Thymus (tissue), 11 donors: Measurements from ENCODE around the gene SUV39H1. TPM values are rescaled to one million over a fixed set of nuclear protein-coding genes. Genes with fewer than 3 reads are reported as not detected.
"Not testable (repeated sequence)": the region's sequence is repeated elsewhere in the genome, so short reads cannot be mapped to it uniquely, and the experiment has no call there.

Experiments used
- DNase-seq, 9 donors: peaks; one replicate each; pipeline ENCODE4 v3.0.0-alpha.2; 2013; ENCODE audit warnings: low spot score in 9 of 9, low read depth in 6 of 9, missing footprints in 1 of 9
- H3K27ac ChIP-seq, 2 donors: one replicate each; pipeline ENCODE4 v1.5.1; 2013; ENCODE audit warnings: control low read depth in 1 of 2, low read depth in 1 of 2, low read length in 1 of 2, mild to moderate bottlenecking in 1 of 2, moderate library complexity in 1 of 2
- H3K27me3 ChIP-seq, 2 donors: one replicate each; pipeline ENCODE4 v1.5.1; 2013; ENCODE audit warnings: low read length in 1 of 2; ENCODE audit not compliant: control insufficient read depth in 2 of 2, insufficient read depth in 1 of 2
- H3K36me3 ChIP-seq, 2 donors: one replicate each; pipeline ENCODE4 v1.5.1; 2013; ENCODE audit warnings: low read length in 1 of 2, mild to moderate bottlenecking in 1 of 2, moderate library complexity in 1 of 2; ENCODE audit not compliant: control insufficient read depth in 2 of 2, insufficient read depth in 2 of 2
- H3K4me1 ChIP-seq, 2 donors: one replicate each; pipeline ENCODE4 v1.5.1; 2013; ENCODE audit warnings: low read length in 2 of 2; ENCODE audit not compliant: control insufficient read depth in 2 of 2, insufficient read depth in 2 of 2
- H3K4me3 ChIP-seq, 2 donors: one replicate each; pipeline ENCODE4 v1.5.1; 2013; ENCODE audit warnings: low read length in 2 of 2, control low read depth in 1 of 2, mild to moderate bottlenecking in 1 of 2
- H3K9me3 ChIP-seq, 2 donors: one replicate each; pipeline ENCODE4 v1.5.1; 2013; ENCODE audit warnings: low read length in 1 of 2, mild to moderate bottlenecking in 1 of 2; ENCODE audit not compliant: control insufficient read depth in 2 of 2, insufficient read depth in 1 of 2
- WGBS: extraction: QIAGEN DNeasy Blood & Tissue Kit; methylation state at CpG from one replicate; pipeline ENCODE4 v1.1.7; 2013; 5-methylcytosine and 5-hydroxymethylcytosine counted together
- polyA plus RNA-seq: library from polyadenylated mRNA; stranded (reverse); fragments of 200-250 nt; gene quantifications from one replicate; pipeline ENCODE4 v1.2.3, GENCODE V29; 2013
- total RNA-seq: library from RNA; stranded (reverse); fragments of 120-200 nt; gene quantifications from one replicate; pipeline ENCODE4 v1.2.4, GENCODE V29; 2013
- donor health status: healthy.

SUV39H1 gene
- total and polyA plus RNA-seq, 2 donors: 5.0 to 7.6 TPM

DNA sequence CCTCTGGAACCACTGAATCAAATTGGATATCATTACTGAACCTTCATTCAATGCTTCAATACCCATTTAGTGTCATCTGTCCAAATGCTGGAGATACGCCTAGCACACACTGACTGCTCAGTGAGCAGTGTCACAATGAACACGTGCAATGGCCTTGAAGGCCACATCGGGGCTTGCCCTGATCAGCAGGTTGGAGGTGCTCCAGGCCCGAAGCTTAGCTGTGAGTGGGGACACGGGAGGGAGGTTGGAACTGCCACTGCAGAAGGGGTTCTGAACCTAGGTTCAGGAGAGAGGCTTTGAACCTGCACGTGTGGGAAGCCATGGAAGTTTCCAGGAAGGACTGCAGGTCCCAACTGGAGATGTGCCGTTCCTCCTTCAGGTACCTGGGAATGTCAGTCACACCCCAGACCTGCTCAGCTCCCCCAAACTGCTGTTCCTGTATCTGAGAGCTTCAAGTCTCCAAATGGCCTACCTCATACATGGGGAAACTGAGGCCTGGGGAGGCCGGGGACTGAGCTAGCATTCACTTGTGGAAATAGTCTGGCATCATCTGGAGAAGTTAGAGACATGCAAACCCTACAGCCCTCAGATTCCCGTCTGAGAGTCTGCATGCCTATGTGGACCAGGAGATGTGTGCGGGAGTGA is 14.9 kb upstream of the SUV39H1 start:
- no peak overlapping the region for H3K4me3 ChIP-seq
- H3K9me3 ChIP-seq: peaks cover 0 to 2% of the 10 kb centered on the region in 2 donors
- peaks cover 12 to 19% of the 10 kb centered on the region in 2 donors for H3K4me1 ChIP-seq
- no peak overlapping the region for H3K27ac ChIP-seq
- H3K27me3 ChIP-seq: no peaks in the 10 kb centered on the region
- whole genome bisulfite sequencing: 97% methylated on average over 10 of the region's 10 CpGs
- no peak for DNase-seq
- H3K36me3 ChIP-seq: peaks cover 7 to 14% of the 10 kb centered on the region in 2 donors

DNA sequence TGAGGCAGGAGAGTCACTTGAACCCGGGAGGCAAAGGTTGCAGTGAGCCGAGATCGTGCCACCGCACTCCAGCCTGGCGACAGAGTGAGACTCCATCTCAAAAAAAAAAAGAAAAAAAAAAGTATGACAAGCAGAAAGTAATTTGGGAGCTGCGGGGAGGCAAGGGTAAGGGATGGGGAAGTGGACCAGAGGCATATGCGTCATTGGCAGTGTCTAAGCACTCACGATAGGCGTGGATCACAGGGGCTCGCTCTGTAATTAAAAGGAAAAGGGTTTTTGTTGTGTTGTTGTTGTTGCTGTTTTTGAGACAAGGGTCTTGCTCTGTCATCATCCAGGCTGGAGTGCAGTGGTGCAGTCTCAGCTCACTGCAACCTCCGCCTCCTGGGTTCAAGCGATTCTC is 13.7 kb upstream of the SUV39H1 start:
- H3K4me3 ChIP-seq, DNase-seq, H3K27me3 ChIP-seq, H3K9me3 ChIP-seq: not testable (repeated sequence)
- Histone ChIP-seq H3K27ac (peak overlapping the region in 1 of 2 donors; percentile 52), H3K4me1 (peaks cover 7 to 16% of the 10 kb centered on the region in 2 donors), H3K36me3 (peaks cover 13 to 19% of the 10 kb centered on the region in 2 donors)
- 96% methylated on average over 12 of the region's 12 CpGs for whole genome bisulfite sequencing

DNA sequence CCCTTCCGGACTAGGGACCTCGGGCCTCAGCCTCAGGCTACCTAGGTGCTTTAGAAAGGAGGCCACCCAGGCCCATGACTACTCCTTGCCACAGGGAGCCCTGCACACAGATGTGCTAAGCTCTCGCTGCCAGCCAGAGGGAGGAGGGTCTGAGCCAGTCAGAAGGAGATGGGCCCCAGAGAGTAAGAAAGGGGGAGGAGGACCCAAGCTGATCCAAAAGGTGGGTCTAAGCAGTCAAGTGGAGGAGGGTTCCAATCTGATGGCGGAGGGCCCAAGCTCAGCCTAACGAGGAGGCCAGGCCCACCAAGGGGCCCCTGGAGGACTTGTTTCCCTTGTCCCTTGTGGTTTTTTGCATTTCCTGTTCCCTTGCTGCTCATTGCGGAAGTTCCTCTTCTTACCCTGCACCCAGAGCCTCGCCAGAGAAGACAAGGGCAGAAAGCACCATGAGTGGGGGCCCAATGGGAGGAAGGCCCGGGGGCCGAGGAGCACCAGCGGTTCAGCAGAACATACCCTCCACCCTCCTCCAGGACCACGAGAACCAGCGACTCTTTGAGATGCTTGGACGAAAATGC is 13.0 kb upstream of the SUV39H1 start, which contains the start of gene WAS:
WAS (plus strand) TSS at position 389 of the 572 bp plus-strand sequence; CDS start at position 444, 55 bp downstream.
- 14% methylated on average over 13 of the region's 13 CpGs for WGBS
- Histone ChIP-seq H3K4me3 (peak within 1 kb of the TSS; percentile 58 to 70), H3K36me3 (peaks cover 20 to 24% of the 10 kb centered on the region in 2 donors), H3K27ac (peak within 1 kb of the TSS; percentile 69 to 79), H3K4me1 (peaks cover 7 to 16% of the 10 kb centered on the region in 2 donors), H3K27me3 (no peaks in the 10 kb centered on the region), H3K9me3 (peaks cover 0 to 2% of the 10 kb centered on the region in 2 donors)
- peak in 8 of 9 donors; percentile 34 to 84 (median 52) for DNase-seq

DNA sequence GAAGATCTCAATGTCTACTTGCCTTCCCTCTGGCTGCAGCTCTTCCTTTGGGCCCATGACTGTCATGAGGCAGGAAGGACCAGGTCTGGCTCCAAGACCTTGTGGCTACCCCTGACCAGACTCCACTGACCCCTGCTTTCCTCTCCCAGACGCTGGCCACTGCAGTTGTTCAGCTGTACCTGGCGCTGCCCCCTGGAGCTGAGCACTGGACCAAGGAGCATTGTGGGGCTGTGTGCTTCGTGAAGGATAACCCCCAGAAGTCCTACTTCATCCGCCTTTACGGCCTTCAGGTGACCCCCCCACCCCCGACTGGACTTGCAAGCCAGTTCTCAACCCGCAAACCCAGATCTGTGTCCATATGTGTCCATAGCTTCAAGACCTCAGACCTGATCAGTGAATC is 12.4 kb upstream of the SUV39H1 start:
- Histone ChIP-seq H3K4me1 (peaks cover 7 to 16% of the 10 kb centered on the region in 2 donors), H3K4me3 (peak overlapping the region; percentile 58 to 70), H3K36me3 (peaks cover 26 to 27% of the 10 kb centered on the region in 2 donors), H3K27ac (peak overlapping the region; percentile 69 to 79), H3K9me3 (peaks cover 0 to 2% of the 10 kb centered on the region in 2 donors), H3K27me3 (no peaks in the 10 kb centered on the region)
- no peak for DNase-seq
- WGBS: 60% methylated on average over 7 of the region's 7 CpGs

DNA sequence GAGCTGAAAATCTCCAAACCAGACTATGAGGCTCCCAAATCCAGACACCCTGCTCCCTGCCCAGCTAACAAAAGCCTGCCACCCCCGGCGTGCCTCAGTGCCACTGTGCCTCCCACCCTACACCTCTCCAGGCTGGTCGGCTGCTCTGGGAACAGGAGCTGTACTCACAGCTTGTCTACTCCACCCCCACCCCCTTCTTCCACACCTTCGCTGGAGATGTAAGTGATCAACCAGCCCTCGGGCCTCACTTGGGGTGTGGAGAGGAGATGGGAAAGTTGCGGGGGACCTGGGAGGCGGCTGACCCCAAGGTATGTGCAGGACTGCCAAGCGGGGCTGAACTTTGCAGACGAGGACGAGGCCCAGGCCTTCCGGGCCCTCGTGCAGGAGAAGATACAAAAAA is 11.1 kb upstream of the SUV39H1 start:
- WGBS: 96% methylated on average over 12 of the region's 12 CpGs
- peaks cover 7 to 16% of the 10 kb centered on the region in 2 donors for H3K4me1 ChIP-seq
- no peak for DNase-seq
- no peak overlapping the region for H3K4me3 ChIP-seq
- no peak overlapping the region for H3K27ac ChIP-seq
- peaks cover 28 to 33% of the 10 kb centered on the region in 2 donors for H3K36me3 ChIP-seq
- no peaks in the 10 kb centered on the region for H3K27me3 ChIP-seq
- peaks cover 0 to 2% of the 10 kb centered on the region in 2 donors for H3K9me3 ChIP-seq

DNA sequence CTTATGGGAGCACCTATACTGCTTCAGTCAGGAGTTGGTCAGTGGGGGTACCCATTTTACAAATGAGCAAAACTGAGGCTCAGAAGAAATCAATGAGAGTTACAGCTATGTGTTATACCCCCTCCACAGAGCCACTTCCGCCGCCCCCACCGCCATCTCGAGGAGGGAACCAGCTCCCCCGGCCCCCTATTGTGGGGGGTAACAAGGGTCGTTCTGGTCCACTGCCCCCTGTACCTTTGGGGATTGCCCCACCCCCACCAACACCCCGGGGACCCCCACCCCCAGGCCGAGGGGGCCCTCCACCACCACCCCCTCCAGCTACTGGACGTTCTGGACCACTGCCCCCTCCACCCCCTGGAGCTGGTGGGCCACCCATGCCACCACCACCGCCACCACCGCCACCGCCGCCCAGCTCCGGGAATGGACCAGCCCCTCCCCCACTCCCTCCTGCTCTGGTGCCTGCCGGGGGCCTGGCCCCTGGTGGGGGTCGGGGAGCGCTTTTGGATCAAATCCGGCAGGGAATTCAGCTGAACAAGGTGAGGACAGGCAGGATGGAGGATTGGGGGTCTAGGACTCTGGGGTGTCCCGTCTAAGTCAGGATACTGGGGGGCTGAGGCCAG is 7.9 kb upstream of the SUV39H1 start:
- no peak overlapping the region for H3K4me3 ChIP-seq
- peaks cover 0 to 2% of the 10 kb centered on the region in 2 donors for H3K9me3 ChIP-seq
- H3K36me3 ChIP-seq: peaks cover 28 to 33% of the 10 kb centered on the region in 2 donors
- H3K27ac ChIP-seq: no peak overlapping the region
- no peaks in the 10 kb centered on the region for H3K27me3 ChIP-seq
- no peak for DNase-seq
- 95% methylated on average over 19 of the region's 19 CpGs for WGBS
- H3K4me1 ChIP-seq: peaks cover 3 to 7% of the 10 kb centered on the region in 2 donors

DNA sequence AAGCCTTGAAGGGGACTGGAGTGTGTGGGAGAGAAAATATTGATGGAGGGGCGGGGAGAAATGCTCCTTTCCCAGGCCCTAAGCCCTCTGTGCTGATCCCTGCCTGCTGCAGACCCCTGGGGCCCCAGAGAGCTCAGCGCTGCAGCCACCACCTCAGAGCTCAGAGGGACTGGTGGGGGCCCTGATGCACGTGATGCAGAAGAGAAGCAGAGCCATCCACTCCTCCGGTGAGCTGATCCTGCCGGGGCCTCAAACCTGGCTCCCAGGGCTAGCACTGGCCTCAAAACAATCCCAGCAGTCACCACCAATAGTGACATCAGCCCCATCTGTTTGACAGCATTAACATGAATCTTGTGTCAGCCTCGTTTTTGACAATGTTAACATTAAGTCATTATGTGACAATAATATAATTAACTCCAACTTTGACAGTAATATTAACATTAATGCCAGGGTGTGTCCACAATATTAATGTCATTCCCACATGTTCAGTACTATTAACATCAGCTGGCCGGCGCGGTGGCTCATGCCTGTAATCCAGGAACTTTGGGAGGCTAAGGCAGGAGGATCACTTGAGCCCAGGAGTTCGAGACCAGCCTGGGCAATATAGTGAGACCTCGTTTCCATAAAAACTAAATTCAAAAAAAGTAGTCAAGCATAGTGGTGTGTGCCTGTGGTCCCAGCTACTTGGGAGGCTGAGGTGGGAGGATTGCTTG is 7.2 kb upstream of the SUV39H1 start:
- 90% methylated on average over 11 of the region's 11 CpGs for WGBS
- Histone ChIP-seq H3K4me1 (peaks cover 3 to 7% of the 10 kb centered on the region in 2 donors), H3K27ac (no peak overlapping the region), H3K9me3 (peaks cover 0 to 2% of the 10 kb centered on the region in 2 donors), H3K4me3 (no peak overlapping the region), H3K36me3 (peaks cover 28 to 33% of the 10 kb centered on the region in 2 donors), H3K27me3 (no peaks in the 10 kb centered on the region)
- DNase-seq: no peak

DNA sequence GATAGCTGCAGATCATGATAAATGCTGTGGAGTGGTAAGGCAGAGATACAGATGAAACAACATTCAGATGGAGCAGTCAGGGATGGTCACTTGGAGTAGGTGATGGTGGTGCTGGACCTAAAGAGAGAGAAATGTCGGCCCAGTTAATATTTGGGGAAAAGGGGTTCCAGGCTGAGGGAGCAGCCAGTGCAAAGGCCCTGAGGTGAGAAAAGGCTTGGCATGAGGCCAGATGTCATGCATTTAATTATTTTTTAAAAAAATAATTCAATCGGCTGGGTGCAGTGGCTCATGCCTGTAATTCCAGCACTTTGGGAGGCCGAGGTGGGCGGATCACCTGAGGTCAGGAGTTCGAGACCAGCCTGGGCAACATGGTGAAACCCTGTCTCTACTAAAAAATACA is 4.8 kb upstream of the SUV39H1 start:
- not testable (repeated sequence) for H3K4me3 ChIP-seq, H3K27me3 ChIP-seq, H3K27ac ChIP-seq, DNase-seq, H3K9me3 ChIP-seq
- WGBS: 98% methylated on average over 5 of the region's 5 CpGs
- peaks cover 2 to 11% of the 10 kb centered on the region in 2 donors for H3K4me1 ChIP-seq
- H3K36me3 ChIP-seq: peaks cover 18 to 20% of the 10 kb centered on the region in 2 donors
